ENCODE data around the gene SUMO4. TPM values are rescaled to one million over a fixed set of nuclear protein-coding genes. Genes with fewer than 3 reads are reported as not detected.

The SUMO4 gene
- 8.4 TPM in 1 of 2 replicates, not detected in the other for total RNA-seq (2014; rRNA removed; shearing (Covaris generic); ENCODE audit: low replicate concordance)

DNA sequence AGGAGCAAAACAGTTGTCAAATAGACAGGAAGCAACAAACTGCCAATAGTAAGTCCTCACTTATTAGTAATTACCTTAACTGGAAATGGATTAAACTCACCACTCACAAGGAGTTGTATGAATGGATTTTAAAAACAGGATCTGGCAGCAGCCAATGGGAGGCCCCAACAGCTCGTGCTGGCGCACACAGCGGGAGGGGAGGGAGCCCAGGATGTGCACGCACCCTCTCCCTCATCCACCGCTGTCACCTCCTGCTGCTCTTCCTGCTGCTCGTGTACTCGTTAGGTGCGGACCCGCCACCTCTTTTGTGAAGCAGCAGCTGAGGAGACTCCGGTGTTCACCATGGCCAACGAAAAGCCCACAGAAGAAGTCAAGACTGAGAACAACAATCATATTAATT is at the start of gene SUMO4:
TSS of gene SUMO4 (plus strand) at position 213 of the 400 bp plus-strand sequence. CDS start at position 343, 130 bp downstream.
- H3K27me3 ChIP-seq: no peaks in the 10 kb centered on the region
- no peak within 1 kb of the TSS for H3K4me3 ChIP-seq
- H3K36me3 ChIP-seq: peaks cover 60% of the 10 kb centered on the region
- DNase-seq: no peak
- no peaks in the 10 kb centered on the region for H3K9me3 ChIP-seq

DNA sequence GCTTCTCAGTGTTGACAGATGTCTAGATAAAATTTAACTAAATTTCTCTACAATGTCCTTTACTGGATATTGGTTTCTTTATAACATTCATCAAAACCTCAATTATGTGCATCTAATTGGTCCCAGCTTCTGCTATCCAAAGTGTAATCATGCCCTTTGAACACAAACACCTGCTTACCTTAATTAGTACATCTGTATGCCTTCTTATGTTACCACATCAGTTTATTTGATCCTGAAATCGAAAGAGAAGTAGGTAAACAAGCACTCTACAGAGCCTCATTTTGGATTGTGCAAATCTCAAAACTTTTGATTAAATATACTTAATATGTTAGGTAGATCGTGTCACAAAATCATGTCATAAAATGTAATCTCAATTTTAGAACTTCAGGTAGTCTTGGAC is 46.1 kb upstream of the SUMO4 start:
- Histone ChIP-seq H3K27me3 (no peaks in the 10 kb centered on the region), H3K4me3 (no peak overlapping the region), H3K36me3 (no peaks in the 10 kb centered on the region), H3K9me3 (no peaks in the 10 kb centered on the region)
- no peak for DNase-seq

DNA sequence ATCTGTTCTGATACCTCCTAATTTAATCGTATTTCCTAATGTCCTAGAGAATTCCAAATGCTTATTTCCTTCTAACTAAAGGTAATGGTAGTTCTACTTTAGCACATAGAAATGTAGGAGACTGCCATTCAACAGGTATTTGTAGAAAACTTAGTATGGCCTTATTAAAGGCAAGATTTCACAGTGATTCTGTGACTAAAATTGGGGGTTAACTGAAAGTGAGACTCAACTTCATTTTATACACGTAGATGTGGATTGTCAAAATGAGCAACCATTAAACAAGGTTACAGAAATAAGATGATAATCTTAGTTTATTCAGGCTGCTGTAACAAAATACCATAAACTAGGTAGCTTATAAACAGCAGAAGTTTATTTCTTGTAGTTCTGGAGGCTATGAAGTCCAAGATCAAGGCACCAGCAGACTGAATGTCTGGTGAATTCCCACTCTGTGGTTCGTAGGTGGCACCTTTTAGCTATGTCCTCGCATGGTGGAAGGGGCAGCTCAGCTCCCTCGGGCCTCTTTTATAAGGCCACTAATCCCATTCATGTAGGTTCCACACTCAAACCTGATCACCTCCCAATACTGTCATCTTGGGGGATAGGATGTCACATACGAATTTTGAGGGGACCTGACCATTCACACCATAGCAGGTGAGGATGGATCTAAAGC is 43.8 kb upstream of the SUMO4 start:
- Histone ChIP-seq H3K4me3 (no peak overlapping the region), H3K36me3 (no peaks in the 10 kb centered on the region), H3K9me3 (no peaks in the 10 kb centered on the region), H3K27me3 (no peaks in the 10 kb centered on the region)
- DNase-seq: no peak

DNA sequence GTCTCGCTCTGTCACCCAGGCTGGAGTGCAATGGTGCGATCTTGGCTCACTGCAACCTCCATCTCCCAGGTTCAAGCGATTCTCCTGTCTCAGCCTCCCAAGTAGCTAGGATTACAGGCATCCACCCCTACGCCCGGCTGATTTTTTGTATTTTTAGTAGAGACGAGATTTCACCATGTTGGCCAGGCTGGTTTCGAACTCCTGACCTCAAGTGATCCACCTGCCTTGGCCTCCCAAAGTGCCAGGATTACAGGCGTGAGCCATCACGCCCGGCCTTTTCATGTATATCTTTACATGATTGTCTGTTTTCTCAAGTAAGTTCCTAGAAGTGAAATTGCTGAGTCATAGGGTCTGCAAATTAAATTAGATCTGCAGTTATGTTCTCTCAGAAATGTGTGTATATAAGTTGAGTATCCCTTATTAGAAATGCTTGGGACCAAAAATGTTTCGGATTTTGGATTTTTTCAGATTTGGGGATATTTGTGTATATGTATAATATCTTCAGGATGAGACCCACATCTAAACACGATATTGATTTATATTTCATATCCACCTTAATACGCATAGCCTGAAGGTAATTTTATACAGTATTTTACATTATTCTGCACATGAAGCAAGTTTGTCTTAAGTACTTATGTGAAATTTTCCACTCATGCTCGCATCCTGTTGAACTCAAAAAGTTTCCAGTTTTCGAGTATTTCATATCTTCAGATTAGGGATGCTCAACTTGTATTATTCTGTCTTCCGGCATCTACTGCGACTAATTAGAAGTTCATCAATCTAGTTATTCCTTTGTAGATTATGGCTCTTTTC is 42.1 kb upstream of the SUMO4 start:
- DNase-seq: no peak
- Histone ChIP-seq H3K4me3 (no peak overlapping the region), H3K36me3 (no peaks in the 10 kb centered on the region; the same call in 1 of the 2 replicates), H3K27me3 (no peaks in the 10 kb centered on the region), H3K9me3 (no peaks in the 10 kb centered on the region; the same call in 1 of the 2 replicates)

DNA sequence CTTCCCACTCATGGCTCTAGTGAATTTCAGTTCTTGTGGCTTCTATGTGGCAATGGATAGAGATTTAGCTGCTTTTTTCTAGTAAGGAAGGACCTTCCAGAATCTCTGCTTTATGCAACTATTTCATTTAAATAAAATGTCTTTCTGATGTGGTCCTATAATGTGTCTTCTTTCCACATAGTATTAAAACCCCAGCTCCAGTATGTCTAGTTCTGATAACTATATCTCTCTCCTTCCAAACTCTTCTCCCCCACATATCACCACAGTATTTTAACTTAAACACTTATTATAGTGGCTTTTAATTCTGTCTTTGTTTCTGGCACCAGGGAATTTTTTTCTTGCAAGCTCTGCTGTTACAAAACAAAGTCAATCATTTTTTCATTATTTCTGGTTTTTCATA is 40.6 kb upstream of the SUMO4 start:
- no peak for DNase-seq
- Histone ChIP-seq H3K4me3 (no peak overlapping the region), H3K36me3 (no peaks in the 10 kb centered on the region; the same call in none of the 2 replicates), H3K27me3 (no peaks in the 10 kb centered on the region), H3K9me3 (no peaks in the 10 kb centered on the region; the same call in 1 of the 2 replicates)

DNA sequence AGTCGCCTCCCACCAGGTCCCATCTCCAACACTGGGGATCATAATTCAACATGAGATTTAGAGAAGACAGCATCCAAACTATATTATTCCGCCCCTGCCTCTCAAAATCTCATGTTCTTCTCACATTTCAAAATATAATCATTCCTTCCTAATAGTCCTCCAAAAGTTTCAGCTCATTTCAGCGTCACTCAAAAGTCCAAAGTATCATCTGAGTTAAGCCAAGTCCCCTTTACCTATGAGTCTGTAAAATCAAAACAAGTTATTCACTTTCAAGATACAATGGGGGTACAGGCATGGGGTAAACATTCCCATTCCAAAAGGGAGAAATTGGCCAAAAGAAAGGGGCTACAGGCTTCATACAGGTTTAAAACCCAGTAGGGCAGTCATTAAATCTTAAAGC is 39.5 kb upstream of the SUMO4 start:
- Histone ChIP-seq H3K36me3 (no peaks in the 10 kb centered on the region; the same call in none of the 2 replicates), H3K4me3 (no peak overlapping the region), H3K27me3 (no peaks in the 10 kb centered on the region), H3K9me3 (no peaks in the 10 kb centered on the region; the same call in 1 of the 2 replicates)
- DNase-seq: no peak

DNA sequence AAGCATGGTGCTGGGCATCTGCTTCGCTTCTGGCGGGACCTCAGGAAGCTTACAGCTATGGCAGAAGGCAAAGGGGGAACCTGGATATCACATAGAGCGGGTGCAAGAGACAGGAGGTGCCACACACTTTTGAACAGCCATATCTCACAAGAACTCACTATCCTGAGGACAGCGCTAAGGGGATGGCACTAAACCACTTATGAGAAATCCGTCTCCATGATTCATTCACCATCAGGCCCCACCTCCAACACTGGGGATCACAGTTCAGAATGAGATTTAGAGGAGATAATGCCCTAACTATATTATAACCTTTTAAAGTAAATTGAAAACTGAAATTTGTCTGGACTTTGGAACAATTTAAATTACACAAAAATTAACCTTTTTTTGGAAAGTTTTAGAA is 37.8 kb upstream of the SUMO4 start:
- Histone ChIP-seq H3K9me3 (no peaks in the 10 kb centered on the region; the same call in 1 of the 2 replicates), H3K4me3 (no peak overlapping the region), H3K27me3 (no peaks in the 10 kb centered on the region), H3K36me3 (peaks cover 4% of the 10 kb centered on the region)
- no peak for DNase-seq

DNA sequence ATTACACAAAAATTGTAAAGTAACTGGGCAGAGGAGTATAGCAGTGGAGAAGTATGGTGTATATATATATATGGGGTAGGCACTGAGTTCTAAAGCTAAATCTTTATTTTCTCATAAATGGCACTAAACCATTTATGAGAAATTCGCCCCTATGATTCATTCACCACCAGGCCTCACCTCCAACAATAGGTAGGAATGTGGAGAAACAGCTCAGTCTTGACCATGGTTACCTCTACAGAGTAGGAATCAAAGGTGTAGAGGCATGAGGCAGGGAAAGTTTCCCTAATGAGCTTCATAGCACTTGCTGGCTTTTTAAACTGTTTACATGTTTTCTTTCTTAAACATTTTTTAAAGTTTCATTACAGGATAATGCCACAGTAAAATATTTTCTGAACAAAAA is 36.9 kb upstream of the SUMO4 start:
- no peak overlapping the region for H3K4me3 ChIP-seq
- no peaks in the 10 kb centered on the region for H3K27me3 ChIP-seq
- no peak for DNase-seq
- no peaks in the 10 kb centered on the region; the same call in 1 of the 2 replicates for H3K9me3 ChIP-seq
- H3K36me3 ChIP-seq: peaks cover 4% of the 10 kb centered on the region

DNA sequence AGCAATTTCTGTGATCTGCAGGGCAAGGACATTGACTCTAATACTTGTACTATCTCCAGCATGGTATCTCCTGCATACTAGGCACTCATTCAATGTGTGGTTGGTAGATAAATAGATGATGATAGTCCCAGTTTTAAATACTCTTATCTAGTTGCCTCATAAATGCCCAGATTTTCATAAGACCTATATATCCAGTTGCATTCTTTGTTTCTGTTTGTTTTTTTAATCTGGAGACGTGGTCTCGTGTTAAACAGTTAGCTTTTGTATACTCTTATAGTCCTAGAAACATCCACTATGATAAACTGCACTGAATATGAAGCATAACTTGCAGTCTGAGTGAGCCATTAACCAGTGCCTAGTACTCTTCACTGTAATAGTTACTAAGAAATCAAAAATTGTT is 35.5 kb upstream of the SUMO4 start:
- DNase-seq: no peak

DNA sequence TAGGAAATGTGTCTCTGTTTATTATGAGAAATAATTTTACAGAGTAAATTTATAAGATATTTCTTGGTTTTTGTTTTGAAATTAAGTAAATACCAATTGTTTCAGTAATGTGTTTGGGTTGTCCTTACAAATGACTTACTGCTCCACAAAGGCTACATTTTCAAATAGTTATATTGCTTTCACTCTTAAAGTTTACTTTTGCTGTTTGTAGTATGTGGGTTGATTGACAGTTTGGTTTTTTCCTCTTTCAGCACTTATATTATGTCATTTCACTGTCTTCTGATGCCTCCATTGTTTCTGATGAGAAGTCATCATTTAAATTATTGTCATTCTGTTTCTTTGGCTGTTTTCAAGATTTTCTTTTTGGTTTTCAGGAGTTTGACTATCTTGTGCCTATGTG is 34.9 kb upstream of the SUMO4 start:
- Histone ChIP-seq H3K36me3 (peaks cover 10% of the 10 kb centered on the region), H3K4me3 (no peak overlapping the region), H3K9me3 (no peaks in the 10 kb centered on the region; the same call in 1 of the 2 replicates), H3K27me3 (no peaks in the 10 kb centered on the region)
- no peak for DNase-seq

More for the DNA sequence above, 35.5 kb upstream of the SUMO4 start:
- H3K36me3 ChIP-seq: peaks cover 4% of the 10 kb centered on the region
- H3K27me3 ChIP-seq: no peaks in the 10 kb centered on the region
- no peak overlapping the region for H3K4me3 ChIP-seq
- no peaks in the 10 kb centered on the region; the same call in 1 of the 2 replicates for H3K9me3 ChIP-seq

DNA sequence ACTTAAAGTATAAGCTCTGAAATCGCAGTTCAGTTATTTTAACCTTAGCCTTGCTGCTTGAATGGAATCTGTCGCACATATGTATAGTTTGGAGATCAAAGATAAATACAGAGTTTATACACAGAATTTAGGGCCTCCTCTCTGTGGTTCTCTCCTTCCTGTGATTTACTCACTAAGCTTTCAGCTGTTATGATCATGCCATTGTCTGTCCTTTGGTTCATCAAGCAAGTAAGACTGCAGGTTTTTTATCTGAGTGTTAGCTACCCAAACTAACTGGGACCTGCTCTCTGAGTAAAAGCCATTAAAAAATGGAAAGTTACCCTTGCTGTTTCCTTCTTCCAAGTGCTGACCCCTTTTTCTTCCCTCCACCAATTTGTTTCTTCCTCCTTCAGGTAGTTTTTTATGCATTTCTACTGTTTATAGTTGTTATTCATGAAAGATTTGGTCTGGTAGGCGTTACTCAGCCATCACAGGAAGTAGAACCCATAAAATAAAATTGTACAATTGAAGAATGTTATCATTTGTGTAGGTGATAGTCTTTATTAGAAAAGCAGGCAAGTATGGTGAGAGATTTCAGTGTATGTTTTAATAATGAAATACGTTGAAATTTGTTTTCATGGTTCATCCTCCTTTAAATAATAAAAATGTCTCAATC is 33.7 kb upstream of the SUMO4 start:
- no peak for DNase-seq
- Histone ChIP-seq H3K36me3 (peaks cover 11% of the 10 kb centered on the region), H3K27me3 (no peaks in the 10 kb centered on the region), H3K9me3 (no peaks in the 10 kb centered on the region; the same call in 1 of the 2 replicates), H3K4me3 (no peak overlapping the region)

DNA sequence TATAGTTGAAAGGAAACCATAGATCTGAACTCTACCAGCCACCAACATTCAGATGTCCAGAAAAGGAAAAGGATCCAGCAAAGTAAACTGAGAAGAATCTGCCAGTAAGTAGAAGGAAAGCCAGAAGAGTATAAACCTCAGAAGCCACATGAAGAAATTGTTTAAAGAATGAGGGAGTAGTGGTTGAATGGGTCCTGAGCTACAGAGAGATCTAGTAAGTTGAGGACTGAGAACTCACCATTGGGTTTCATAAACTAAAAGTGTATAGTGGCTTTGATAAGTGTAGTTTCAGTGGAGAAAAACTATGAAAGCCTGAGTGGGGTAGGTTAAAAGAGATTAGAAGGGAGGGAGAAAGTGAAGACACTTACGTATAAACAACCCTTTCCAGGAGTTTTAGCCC is 32.0 kb upstream of the SUMO4 start:
- Histone ChIP-seq H3K36me3 (peaks cover 11% of the 10 kb centered on the region), H3K9me3 (no peaks in the 10 kb centered on the region), H3K27me3 (no peaks in the 10 kb centered on the region), H3K4me3 (no peak overlapping the region)
- no peak for DNase-seq

DNA sequence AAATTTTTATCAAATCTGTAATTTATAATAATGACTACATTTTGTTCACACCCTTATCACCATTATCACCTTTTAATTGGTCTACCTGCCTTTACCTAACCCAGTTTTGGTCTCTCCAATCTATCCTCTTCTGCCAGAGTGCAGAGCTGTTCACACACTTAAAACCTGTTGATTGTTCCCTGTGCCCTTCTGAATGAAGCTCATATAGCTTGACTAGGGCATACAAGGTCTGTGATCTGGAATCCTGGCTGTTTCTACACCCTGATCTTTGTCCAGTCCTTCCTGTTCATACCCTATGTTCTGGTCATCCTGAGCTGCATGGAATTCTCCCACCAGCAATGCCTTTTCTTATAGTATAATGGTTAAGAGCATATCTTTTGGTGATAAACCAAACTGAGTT is 28.9 kb upstream of the SUMO4 start:
- Histone ChIP-seq H3K9me3 (no peaks in the 10 kb centered on the region), H3K27me3 (no peaks in the 10 kb centered on the region), H3K4me3 (no peak overlapping the region), H3K36me3 (peaks cover 7% of the 10 kb centered on the region)
- no peak for DNase-seq

DNA sequence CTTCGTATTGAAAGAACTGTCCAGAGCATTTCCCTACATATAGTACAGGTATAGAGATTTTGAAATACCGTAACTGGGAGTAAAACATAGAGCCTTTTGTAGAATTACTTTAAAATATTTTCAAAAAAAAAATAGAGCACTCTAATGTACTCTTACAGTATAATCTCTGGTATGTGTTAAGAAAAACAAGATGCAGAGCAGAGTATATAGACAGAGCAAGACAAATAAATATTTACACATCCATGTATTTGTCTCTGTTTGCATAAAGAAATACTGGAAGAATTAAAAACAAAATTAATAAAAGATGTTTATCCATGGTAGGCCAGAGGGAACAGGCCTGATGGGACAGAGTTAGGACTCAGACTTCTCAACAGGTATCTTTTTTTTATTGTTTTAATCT is 28.0 kb upstream of the SUMO4 start:
- no peak for DNase-seq
- no peaks in the 10 kb centered on the region for H3K9me3 ChIP-seq
- H3K27me3 ChIP-seq: no peaks in the 10 kb centered on the region
- peaks cover 7% of the 10 kb centered on the region; the same call in 1 of the 2 replicates for H3K36me3 ChIP-seq
- H3K4me3 ChIP-seq: no peak overlapping the region

DNA sequence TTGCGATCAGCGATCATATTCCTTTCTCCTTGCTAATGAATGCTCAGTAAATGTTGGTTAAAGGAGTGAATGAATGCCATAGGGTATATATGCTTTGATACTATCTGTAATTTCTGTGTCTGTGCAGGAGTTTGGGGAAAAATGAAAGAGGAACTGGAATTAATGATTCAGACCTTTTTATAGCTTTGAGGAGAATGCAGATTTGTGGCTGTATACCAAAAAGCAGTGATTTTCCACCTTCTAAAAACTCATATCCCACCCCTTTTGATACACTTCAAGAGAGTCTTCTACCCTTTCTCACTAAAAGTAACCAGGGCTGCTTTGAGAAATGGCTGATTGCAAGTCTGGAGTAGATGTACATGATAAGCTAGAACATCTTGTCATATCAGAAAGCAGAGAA is 26.6 kb upstream of the SUMO4 start:
- peaks cover 15% of the 10 kb centered on the region for H3K36me3 ChIP-seq
- DNase-seq: no peak
- no peaks in the 10 kb centered on the region for H3K9me3 ChIP-seq
- no peak overlapping the region for H3K4me3 ChIP-seq
- no peaks in the 10 kb centered on the region for H3K27me3 ChIP-seq

DNA sequence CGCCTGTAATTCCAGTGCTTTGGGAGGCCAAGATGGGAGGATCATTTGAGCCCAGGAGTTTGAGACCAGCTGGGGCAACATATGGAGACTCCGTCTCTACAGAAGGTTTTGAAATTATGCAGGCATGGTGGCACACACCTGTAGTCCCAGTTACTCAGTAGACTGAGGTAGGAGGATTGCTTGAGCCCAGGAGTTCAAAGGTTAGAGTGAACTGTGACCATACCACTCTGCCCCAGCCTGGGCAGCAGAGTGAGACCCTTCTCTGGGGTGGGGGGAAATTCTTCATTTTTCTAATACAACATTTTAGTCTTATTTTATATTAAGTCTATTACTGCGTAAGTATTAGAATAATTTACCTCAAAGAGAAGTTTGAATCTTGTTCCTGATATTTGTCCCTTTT is 20.1 kb upstream of the SUMO4 start:
- no peak overlapping the region for H3K4me3 ChIP-seq
- peaks cover 37% of the 10 kb centered on the region for H3K36me3 ChIP-seq
- no peaks in the 10 kb centered on the region for H3K27me3 ChIP-seq
- DNase-seq: no peak
- H3K9me3 ChIP-seq: no peaks in the 10 kb centered on the region

DNA sequence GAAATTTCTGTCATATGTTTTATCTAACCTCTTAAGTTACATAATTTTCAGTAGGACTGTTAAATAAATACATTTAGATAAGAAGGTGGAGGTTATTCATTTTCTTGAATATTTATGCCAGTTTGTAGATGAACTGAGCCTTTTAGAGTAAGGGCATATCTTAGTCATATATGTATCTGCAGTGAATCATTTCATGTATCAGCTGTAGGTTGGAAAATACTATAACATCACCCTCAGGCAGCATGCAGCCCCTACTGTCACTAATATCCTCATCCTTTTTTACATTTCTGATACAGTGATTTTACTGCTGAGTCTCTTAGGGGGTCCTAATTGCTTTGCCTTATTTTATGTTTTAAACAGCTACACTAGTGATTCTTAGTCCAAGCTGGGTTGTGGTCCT is 19.5 kb upstream of the SUMO4 start:
- H3K27me3 ChIP-seq: no peaks in the 10 kb centered on the region
- no peaks in the 10 kb centered on the region for H3K9me3 ChIP-seq
- no peak overlapping the region for H3K4me3 ChIP-seq
- DNase-seq: no peak
- peaks cover 37% of the 10 kb centered on the region for H3K36me3 ChIP-seq

Measured in MG63 (cell line).